K562 (cell line): ENCODE results near the gene CFAP97D2. TPM values are rescaled to one million over a fixed set of nuclear protein-coding genes. Genes with fewer than 3 reads are reported as not detected.

Experiments
- CCAR2 ChIP-seq: fragments of 200-400 bp; formaldehyde crosslinking; IDR thresholded peaks from 2 replicates; pipeline ENCODE4 v1.6.1; 2017; ENCODE audit warnings: mild to moderate bottlenecking, low read depth, low read length
- ETS1 ChIP-seq: conservative IDR thresholded peaks from 2 replicates; pipeline ENCODE4 v1.6.1; 2011; ENCODE audit warnings: low read depth, mild to moderate bottlenecking, low read length; ENCODE audit not compliant: control insufficient read depth
- FOXP1 ChIP-seq: sonication (generic); formaldehyde crosslinking; IDR thresholded peaks from 2 replicates; pipeline ENCODE4 v1.8.0; 2022; ENCODE audit warnings: mild to moderate bottlenecking, missing genetic modification reagents
- HLTF ChIP-seq: fragments of 450-650 bp; IDR thresholded peaks from 2 replicates; pipeline ENCODE4 v1.6.1; 2016
- ILK ChIP-seq: fragments of 450-650 bp; IDR thresholded peaks from 2 replicates; pipeline ENCODE4 v1.6.1; 2016; ENCODE audit warnings: missing genetic modification characterization, low read depth, mild to moderate bottlenecking, missing compliant biosample characterization, moderate library complexity, borderline replicate concordance
- IRF2 ChIP-seq: sonication (generic); formaldehyde crosslinking; IDR thresholded peaks from 2 replicates; pipeline ENCODE4 v1.8.1; 2022; ENCODE audit warnings: mild to moderate bottlenecking, missing genetic modification reagents
- JUNB ChIP-seq: fragments of 450-650 bp; formaldehyde crosslinking; conservative IDR thresholded peaks from 2 replicates; pipeline ENCODE4 v1.4.0; 2020; ENCODE audit warnings: mild to moderate bottlenecking
- MBD1 ChIP-seq: fragments of 250-450 bp; sonication (Bioruptor Pico); IDR thresholded peaks from 2 replicates; pipeline ENCODE4 v1.8.0; 2022; ENCODE audit warnings: inconsistent platforms
- MTA1 ChIP-seq: fragments of 450-650 bp; IDR thresholded peaks from 2 replicates; pipeline ENCODE4 v1.6.1; 2017; ENCODE audit warnings: borderline replicate concordance
- OTX1 ChIP-seq: fragments of 450-650 bp; formaldehyde crosslinking; IDR thresholded peaks from 2 replicates; pipeline ENCODE4 v1.4.0; 2022; ENCODE audit warnings: mild to moderate bottlenecking
- RBM17 ChIP-seq: fragments of 200-400 bp; formaldehyde crosslinking; IDR thresholded peaks from 2 replicates; pipeline ENCODE4 v1.6.1; 2017; ENCODE audit warnings: low read depth, mild to moderate bottlenecking, low read length, borderline replicate concordance
- SMAD4 ChIP-seq: fragments of 250-450 bp; sonication (Bioruptor Pico); conservative IDR thresholded peaks from 2 replicates; pipeline ENCODE4 v1.8.0; 2021; ENCODE audit warnings: inconsistent platforms, mild to moderate bottlenecking, moderate library complexity
- SMARCE1 ChIP-seq: fragments of 450-650 bp; IDR thresholded peaks from 2 replicates; pipeline ENCODE4 v1.7.1; 2016; ENCODE audit warnings: mild to moderate bottlenecking
- SRSF3 ChIP-seq: fragments of 200-400 bp; formaldehyde crosslinking; IDR thresholded peaks from 2 replicates; pipeline ENCODE4 v1.6.1; 2016; ENCODE audit warnings: mild to moderate bottlenecking, low read length, moderate library complexity; ENCODE audit not compliant: insufficient read depth
- TCF7 ChIP-seq: sonication (generic); IDR thresholded peaks from 2 replicates; pipeline ENCODE4 v1.6.1; 2016; ENCODE audit warnings: antibody characterized with exemption, borderline replicate concordance
- WHSC1 ChIP-seq: IDR thresholded peaks from one replicate; pipeline ENCODE4 v1.6.1; 2012; ENCODE audit warnings: low read length, control low read depth, inconsistent platforms
- ZNF143 ChIP-seq: sonication (generic); formaldehyde crosslinking; IDR thresholded peaks from 2 replicates; pipeline ENCODE4 v1.9.0; 2022; ENCODE audit warnings: mild to moderate bottlenecking, missing genetic modification reagents
- ZNF398 ChIP-seq: fragments of 250-450 bp; sonication (Bioruptor Pico); IDR thresholded peaks from 2 replicates; pipeline ENCODE4 v1.8.0; 2021; ENCODE audit warnings: moderate library complexity, mild to moderate bottlenecking, inconsistent platforms
- ZNF696 ChIP-seq: fragments of 250-450 bp; sonication (Bioruptor Pico); conservative IDR thresholded peaks from 2 replicates; pipeline ENCODE4 v1.4.0; 2020; ENCODE audit warnings: mild to moderate bottlenecking, moderate library complexity
- polyA plus RNA-seq, 8 experiments: library from polyadenylated mRNA; depleted of rRNA in 4 of 8; stranded (reverse) in 5 of 8; unstranded in 3 of 8; fragments of >200 nt; fragmentation: Nextera tagmentation in 2 of 8; fragmentation: Illumina TruSeq in 1 of 8; extraction: Ambion mirVana in 2 of 8; extraction: Trizol in 1 of 8; gene quantifications; 2 replicates each; pipeline versions ENCODE4 v1.2.1 to v1.2.3, GENCODE V29; 2011 to 2014; ENCODE audit warnings: inconsistent platforms in 1 of 8, missing spikeins in 1 of 8
- total RNA-seq, 7 experiments: library from RNA; depleted of rRNA in 6 of 7; stranded (reverse); fragments of >200 nt in 6 of 7; fragmentation: Illumina TruSeq in 2 of 7; extraction: Trizol in 2 of 7; gene quantifications; 2 replicates each; pipeline versions ENCODE4 v1.2.1 to v1.2.3, GENCODE V29; 2011 to 2021; ENCODE audit warnings: low replicate concordance in 1 of 7
- TF ChIP-seq, protein P1 (sequence below): fragments of 250-450 bp; sonication (Bioruptor Pico); IDR thresholded peaks from 2 replicates; pipeline ENCODE4 v1.9.0; 2021; ENCODE audit warnings: mild to moderate bottlenecking, inconsistent platforms
- TF ChIP-seq, protein P2 (sequence below): IDR thresholded peaks from 2 replicates; pipeline ENCODE4 v1.6.1; 2016; ENCODE audit warnings: missing genetic modification characterization, missing compliant biosample characterization

Gene CFAP97D2
- total and polyA plus RNA-seq, 9 of the 15 experiments (the other 6 are each of a cell fraction or from before 2014, with no cell fraction given) = not detected

DNA sequence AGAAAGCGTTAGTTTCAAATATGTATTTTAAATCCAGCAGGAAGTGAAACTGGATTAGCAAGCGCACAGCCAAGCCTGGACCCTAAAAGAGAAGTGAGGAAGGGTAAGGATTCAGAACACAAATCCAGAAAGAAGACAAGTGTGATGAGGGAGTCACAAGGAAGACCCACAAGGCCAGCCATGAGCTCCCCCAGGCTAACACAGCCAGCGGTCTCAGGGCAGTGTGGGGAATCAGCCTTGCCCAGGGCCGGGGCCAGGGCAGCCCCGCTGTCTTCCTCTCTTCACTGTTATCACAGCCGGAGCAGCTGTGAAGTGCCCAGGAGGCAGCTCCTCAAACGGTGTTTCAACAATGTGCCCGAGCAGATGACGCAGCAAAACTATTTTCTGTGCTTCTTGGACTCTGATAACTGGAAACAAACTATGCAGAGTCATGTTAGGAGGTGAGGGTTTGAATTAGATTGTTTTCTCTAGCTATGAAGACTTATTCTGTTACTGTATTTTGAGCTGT, 43.5 kb downstream of the CFAP97D2 start (continued):
- TF ChIP-seq TCF7 = no peak
- TF ChIP-seq, protein P1, sequence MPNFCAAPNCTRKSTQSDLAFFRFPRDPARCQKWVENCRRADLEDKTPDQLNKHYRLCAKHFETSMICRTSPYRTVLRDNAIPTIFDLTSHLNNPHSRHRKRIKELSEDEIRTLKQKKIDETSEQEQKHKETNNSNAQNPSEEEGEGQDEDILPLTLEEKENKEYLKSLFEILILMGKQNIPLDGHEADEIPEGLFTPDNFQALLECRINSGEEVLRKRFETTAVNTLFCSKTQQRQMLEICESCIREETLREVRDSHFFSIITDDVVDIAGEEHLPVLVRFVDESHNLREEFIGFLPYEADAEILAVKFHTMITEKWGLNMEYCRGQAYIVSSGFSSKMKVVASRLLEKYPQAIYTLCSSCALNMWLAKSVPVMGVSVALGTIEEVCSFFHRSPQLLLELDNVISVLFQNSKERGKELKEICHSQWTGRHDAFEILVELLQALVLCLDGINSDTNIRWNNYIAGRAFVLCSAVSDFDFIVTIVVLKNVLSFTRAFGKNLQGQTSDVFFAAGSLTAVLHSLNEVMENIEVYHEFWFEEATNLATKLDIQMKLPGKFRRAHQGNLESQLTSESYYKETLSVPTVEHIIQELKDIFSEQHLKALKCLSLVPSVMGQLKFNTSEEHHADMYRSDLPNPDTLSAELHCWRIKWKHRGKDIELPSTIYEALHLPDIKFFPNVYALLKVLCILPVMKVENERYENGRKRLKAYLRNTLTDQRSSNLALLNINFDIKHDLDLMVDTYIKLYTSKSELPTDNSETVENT (CRISPR knock-in tag) = no peak
- TF ChIP-seq SRSF3 = no peak
- TF ChIP-seq HLTF = no peak
- no peak for TF ChIP-seq ZNF398 (CRISPR knock-in tag)
- no peak for TF ChIP-seq RBM17
- no peak for TF ChIP-seq ZNF696 (CRISPR knock-in tag)
- TF ChIP-seq MTA1 = no peak
- no peak for TF ChIP-seq ILK (tag)
- no peak for TF ChIP-seq IRF2 (CRISPR knock-in tag)
- no peak for TF ChIP-seq MBD1 (CRISPR knock-in tag)
- TF ChIP-seq ETS1 = 0 out of 2 replicates have a peak, but pooled peaks have one; percentile 37
- no peak for TF ChIP-seq ZNF143
- TF ChIP-seq WHSC1 = no peak
- TF ChIP-seq CCAR2 = no peak
- TF ChIP-seq OTX1 (CRISPR knock-in tag) = no peak
- peak; percentile 70 for TF ChIP-seq SMAD4 (CRISPR knock-in tag)
- TF ChIP-seq, protein P2, sequence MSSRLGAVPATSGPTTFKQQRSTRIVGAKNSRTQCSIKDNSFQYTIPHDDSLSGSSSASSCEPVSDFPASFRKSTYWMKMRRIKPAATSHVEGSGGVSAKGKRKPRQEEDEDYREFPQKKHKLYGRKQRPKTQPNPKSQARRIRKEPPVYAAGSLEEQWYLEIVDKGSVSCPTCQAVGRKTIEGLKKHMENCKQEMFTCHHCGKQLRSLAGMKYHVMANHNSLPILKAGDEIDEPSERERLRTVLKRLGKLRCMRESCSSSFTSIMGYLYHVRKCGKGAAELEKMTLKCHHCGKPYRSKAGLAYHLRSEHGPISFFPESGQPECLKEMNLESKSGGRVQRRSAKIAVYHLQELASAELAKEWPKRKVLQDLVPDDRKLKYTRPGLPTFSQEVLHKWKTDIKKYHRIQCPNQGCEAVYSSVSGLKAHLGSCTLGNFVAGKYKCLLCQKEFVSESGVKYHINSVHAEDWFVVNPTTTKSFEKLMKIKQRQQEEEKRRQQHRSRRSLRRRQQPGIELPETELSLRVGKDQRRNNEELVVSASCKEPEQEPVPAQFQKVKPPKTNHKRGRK = no peak
- no peak for TF ChIP-seq FOXP1 (CRISPR knock-in tag)
- no peak for TF ChIP-seq JUNB (CRISPR knock-in tag)
- TF ChIP-seq SMARCE1 = peak; percentile 86
